OCI-LY7 (cell line): Measurements from ENCODE around the gene MCUB. TPM values are rescaled to one million over a fixed set of nuclear protein-coding genes. Genes with fewer than 3 reads are reported as not detected.

Experiments used
- BruUV-seq: library from RNA; stranded (reverse); fragments of 400-500 nt; replicated peaks from 2 replicates; lab custom pipeline; 2021; lab: Mats Ljungman, UMichigan
- CTCF ChIA-PET: fragments of 300-600 bp; sonication (Branson Sonifier 250); formaldehyde crosslinking; loops from one replicate; lab custom pipeline; 2022; ENCODE audit warnings: antibody characterized with exemption; ENCODE audit not compliant: unreplicated experiment; lab: Charles Lee
- POLR2A ChIA-PET: fragments of 300-600 bp; sonication (Branson Sonifier 250); formaldehyde crosslinking; loops from one replicate; lab custom pipeline; 2022; ENCODE audit warnings: antibody characterized with exemption; lab: Charles Lee
- DNase-seq: peaks from one replicate; pipeline ENCODE4 v3.0.0-alpha.2; 2015; ENCODE audit warnings: low spot score
- H2AFZ ChIP-seq: fragments of 200-600 bp; sonication (generic), shearing (Covaris generic); 2 replicates; pipeline ENCODE4 v1.6.1; 2014; ENCODE audit warnings: mild to moderate bottlenecking, antibody characterized with exemption, low read length, moderate library complexity
- H3K27ac ChIP-seq: fragments of 200-600 bp; sonication (generic); 2 replicates; pipeline ENCODE4 v1.5.1; 2014; ENCODE audit warnings: mixed run types, low read depth, mild to moderate bottlenecking, moderate library complexity, low read length, inconsistent platforms; ENCODE audit not compliant: poor library complexity, severe bottlenecking
- H3K36me3 ChIP-seq: fragments of 200-600 bp; sonication (generic); 2 replicates; pipeline ENCODE4 v1.6.1; 2014; ENCODE audit warnings: mild to moderate bottlenecking, antibody characterized with exemption, low read length, moderate library complexity, mixed read lengths; ENCODE audit not compliant: insufficient read depth
- H3K4me1 ChIP-seq: fragments of 200-600 bp; sonication (generic); 2 replicates; pipeline ENCODE4 v1.5.1; 2014; ENCODE audit warnings: mild to moderate bottlenecking, low read length; ENCODE audit not compliant: insufficient read depth, poor library complexity, severe bottlenecking
- H3K4me2 ChIP-seq: fragments of 200-600 bp; sonication (generic); 2 replicates; pipeline ENCODE4 v1.6.1; 2014; ENCODE audit warnings: mild to moderate bottlenecking, low read length
- H3K4me3 ChIP-seq: fragments of 200-600 bp; sonication (generic); 2 replicates; pipeline ENCODE4 v1.5.1; 2014; ENCODE audit warnings: mild to moderate bottlenecking, low read depth, low read length; ENCODE audit not compliant: poor library complexity, severe bottlenecking
- H3K79me2 ChIP-seq: fragments of 200-600 bp; sonication (generic); 2 replicates; pipeline ENCODE4 v1.6.1; 2016; ENCODE audit warnings: low read depth, mild to moderate bottlenecking, low read length, moderate library complexity, mixed read lengths; ENCODE audit not compliant: insufficient read depth
- H3K9me2 ChIP-seq: fragments of 200-600 bp; sonication (generic); 2 replicates; pipeline ENCODE4 v1.6.1; 2016; ENCODE audit warnings: mild to moderate bottlenecking, low read length, mixed read lengths; ENCODE audit not compliant: insufficient read depth
- H3K9me3 ChIP-seq: fragments of 200-600 bp; sonication (generic); 2 replicates; pipeline ENCODE4 v1.6.1; 2014; ENCODE audit warnings: mild to moderate bottlenecking, mixed run types, low read length, mixed read lengths
- H4K20me1 ChIP-seq: fragments of 200-600 bp; sonication (generic); 2 replicates; pipeline ENCODE4 v1.6.1; 2014; ENCODE audit warnings: mild to moderate bottlenecking, antibody characterized with exemption, low read length, moderate library complexity, mixed read lengths; ENCODE audit not compliant: insufficient read depth
- EZH2phosphoT487 ChIP-seq: fragments of 200-600 bp; sonication (generic); IDR thresholded peaks from 2 replicates; pipeline ENCODE4 v1.6.1; 2018; ENCODE audit warnings: low read depth, borderline replicate concordance, mild to moderate bottlenecking, mixed run types, antibody characterized with exemption, low read length, moderate library complexity, mixed read lengths
- intact Hi-C: fragments of 100-400 bp; cut with micrococcal nuclease; formaldehyde crosslinking; loops from one replicate; pipeline ENCODE4 v1.10.0; 2022; ENCODE audit not compliant: unreplicated experiment
- total RNA-seq, 2 experiments: library from RNA; depleted of rRNA in 1 of 2; stranded (reverse); fragments of >200 nt in 1 of 2; shearing (Covaris generic) in 1 of 2; gene quantifications; 2 replicates each; pipeline ENCODE4 v1.2.3, GENCODE V29; 2014 to 2022
- TF ChIP-seq, protein P1 (sequence below): fragments of 200-600 bp; sonication (generic); conservative IDR thresholded peaks from 2 replicates; pipeline ENCODE4 v1.5.1; 2014; ENCODE audit warnings: mild to moderate bottlenecking, antibody characterized with exemption, low read length, moderate library complexity, mixed read lengths

MCUB gene
- total RNA-seq, 2 experiments from 2014 or later = 40.3 to 64.4 TPM

DNA sequence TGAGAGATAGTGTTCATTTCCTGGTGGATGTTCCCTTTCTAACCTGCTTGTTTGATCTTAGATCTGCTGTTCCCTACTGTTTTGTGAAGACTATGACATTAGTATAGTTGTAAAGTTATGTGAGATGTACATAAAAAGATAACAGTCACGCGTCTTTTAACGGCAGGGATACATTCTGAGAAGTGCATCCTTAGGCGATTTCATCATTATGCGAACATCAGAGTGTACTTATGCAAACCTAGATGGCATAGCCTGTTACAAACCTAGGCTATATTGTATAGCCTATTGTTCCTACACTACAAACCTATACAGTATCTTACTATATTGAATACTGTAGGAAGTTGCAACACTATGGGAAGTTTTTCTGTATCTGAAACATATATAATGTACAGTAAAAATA, 50.4 kb downstream of the MCUB start:
- no peaks in the 10 kb centered on the region for H3K9me2 ChIP-seq
- H2AFZ ChIP-seq = no peak overlapping the region
- peaks cover 19% of the 10 kb centered on the region; the same call in 1 of the 2 replicates for H3K9me3 ChIP-seq
- intact Hi-C loops = no loop called here
- TF ChIP-seq EZH2phosphoT487 = no peak
- TF ChIP-seq, protein P1, sequence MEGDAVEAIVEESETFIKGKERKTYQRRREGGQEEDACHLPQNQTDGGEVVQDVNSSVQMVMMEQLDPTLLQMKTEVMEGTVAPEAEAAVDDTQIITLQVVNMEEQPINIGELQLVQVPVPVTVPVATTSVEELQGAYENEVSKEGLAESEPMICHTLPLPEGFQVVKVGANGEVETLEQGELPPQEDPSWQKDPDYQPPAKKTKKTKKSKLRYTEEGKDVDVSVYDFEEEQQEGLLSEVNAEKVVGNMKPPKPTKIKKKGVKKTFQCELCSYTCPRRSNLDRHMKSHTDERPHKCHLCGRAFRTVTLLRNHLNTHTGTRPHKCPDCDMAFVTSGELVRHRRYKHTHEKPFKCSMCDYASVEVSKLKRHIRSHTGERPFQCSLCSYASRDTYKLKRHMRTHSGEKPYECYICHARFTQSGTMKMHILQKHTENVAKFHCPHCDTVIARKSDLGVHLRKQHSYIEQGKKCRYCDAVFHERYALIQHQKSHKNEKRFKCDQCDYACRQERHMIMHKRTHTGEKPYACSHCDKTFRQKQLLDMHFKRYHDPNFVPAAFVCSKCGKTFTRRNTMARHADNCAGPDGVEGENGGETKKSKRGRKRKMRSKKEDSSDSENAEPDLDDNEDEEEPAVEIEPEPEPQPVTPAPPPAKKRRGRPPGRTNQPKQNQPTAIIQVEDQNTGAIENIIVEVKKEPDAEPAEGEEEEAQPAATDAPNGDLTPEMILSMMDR = no peak
- peaks cover 36% of the 10 kb centered on the region; the same call in 1 of the 2 replicates for H3K79me2 ChIP-seq
- peaks cover 13% of the 10 kb centered on the region for H3K4me1 ChIP-seq
- BruUV-seq = no TSS peak
- CTCF ChIA-PET = no interaction called here
- H3K4me2 ChIP-seq = no peak overlapping the region
- no peak for DNase-seq
- no peak overlapping the region for H3K27ac ChIP-seq
- POLR2A ChIA-PET = interaction anchor here (0.6 kb wide), 2 partner anchors 14 to 1095 kb away, joined by 3 read pairs; no protein-coding TSS in a partner anchor
- H4K20me1 ChIP-seq = no peaks in the 10 kb centered on the region
- H3K4me3 ChIP-seq = no peak overlapping the region
- peaks cover 49% of the 10 kb centered on the region for H3K36me3 ChIP-seq

DNA sequence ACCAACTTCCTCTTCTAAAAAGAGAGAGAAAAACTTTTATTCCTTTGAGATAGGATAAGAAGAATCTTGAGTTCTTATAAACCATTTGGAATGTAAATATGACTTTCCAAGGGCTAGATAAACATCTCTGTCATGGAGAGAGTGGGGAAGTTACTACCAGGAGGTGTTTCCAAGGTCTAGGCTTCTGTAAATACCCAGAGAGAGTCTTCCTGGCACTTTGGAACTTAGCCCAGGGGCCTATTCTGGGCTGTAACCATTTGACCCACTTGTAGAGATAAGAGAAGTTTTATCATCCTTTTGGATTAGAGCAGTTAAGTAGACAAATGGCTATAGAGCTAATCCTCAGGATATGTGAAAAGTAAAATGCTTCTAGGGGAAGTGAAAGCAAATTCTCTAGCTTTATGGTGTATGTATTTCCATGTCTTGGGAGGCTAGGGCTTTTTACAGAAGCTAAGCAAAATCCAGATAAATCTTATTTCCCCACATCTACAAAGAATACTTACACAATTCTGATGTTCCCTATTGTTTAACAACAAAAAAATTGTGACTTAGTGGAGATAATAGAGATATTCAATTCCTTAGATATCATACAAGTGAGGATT, 51.1 kb downstream of the MCUB start:
- intact Hi-C loops = no loop called here
- no peak for DNase-seq
- Histone ChIP-seq H3K36me3 (peaks cover 48% of the 10 kb centered on the region), H2AFZ (no peak overlapping the region), H3K4me3 (no peak overlapping the region), H3K4me2 (no peak overlapping the region), H3K27ac (no peak overlapping the region), H3K9me2 (no peaks in the 10 kb centered on the region), H3K9me3 (peaks cover 19% of the 10 kb centered on the region; the same call in 1 of the 2 replicates), H3K4me1 (peaks cover 18% of the 10 kb centered on the region), H3K79me2 (peaks cover 33% of the 10 kb centered on the region; the same call in 1 of the 2 replicates), H4K20me1 (no peaks in the 10 kb centered on the region)
- no TSS peak for BruUV-seq
- ChIA-PET POLR2A (no interaction called here), CTCF (no interaction called here)
- TF ChIP-seq EZH2phosphoT487 = no peak
- TF ChIP-seq, protein P1 = no peak

DNA sequence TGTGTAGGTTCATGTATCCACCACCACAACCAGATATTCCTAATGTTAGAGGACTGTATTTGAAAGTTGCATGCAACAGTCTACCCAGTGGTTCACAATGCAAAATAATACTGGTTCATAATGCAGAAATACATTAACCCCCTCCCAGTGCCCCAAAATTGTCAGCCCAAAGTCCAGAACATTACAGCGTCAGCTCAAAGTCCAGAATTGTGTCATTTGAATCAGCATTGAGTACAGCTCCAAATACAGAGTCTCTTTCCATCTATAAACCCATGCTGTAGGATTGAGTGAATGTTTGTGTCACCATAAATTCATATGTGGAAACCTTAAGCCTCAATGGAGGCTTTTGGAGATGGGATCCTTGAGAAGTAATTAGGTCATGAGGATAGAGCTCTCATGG, 54.0 kb downstream of the MCUB start:
- Histone ChIP-seq H4K20me1 (no peaks in the 10 kb centered on the region), H3K9me3 (peaks cover 4% of the 10 kb centered on the region; the same call in 1 of the 2 replicates), H3K9me2 (no peaks in the 10 kb centered on the region), H3K79me2 (peaks cover 19% of the 10 kb centered on the region; the same call in 1 of the 2 replicates), H3K27ac (no peak overlapping the region), H3K36me3 (peaks cover 33% of the 10 kb centered on the region), H3K4me2 (peak overlapping the region; percentile 24; the same call in 1 of the 2 replicates), H3K4me1 (peaks cover 18% of the 10 kb centered on the region), H2AFZ (no peak overlapping the region), H3K4me3 (no peak overlapping the region)
- ChIA-PET CTCF (no interaction called here), POLR2A (interaction anchor here (0.7 to 1.2 kb wide), 2 partner anchors 16 to 18 kb away, joined by 3 to 4 read pairs; no protein-coding TSS in a partner anchor)
- no peak for DNase-seq
- intact Hi-C loops = no loop called here
- TF ChIP-seq, protein P1 = no peak
- no peak for TF ChIP-seq EZH2phosphoT487
- no TSS peak for BruUV-seq
